ENCODE results near the gene THY1. TPM values are rescaled to one million over a fixed set of nuclear protein-coding genes. Genes with fewer than 3 reads are reported as not detected.
"Not testable (repeated sequence)": the region's sequence is repeated elsewhere in the genome, so short reads cannot be mapped to it uniquely, and the experiment has no call there.

Gene THY1
- total RNA-seq, 2 experiments from 2014 or later = 0.18 to 0.91 TPM

DNA sequence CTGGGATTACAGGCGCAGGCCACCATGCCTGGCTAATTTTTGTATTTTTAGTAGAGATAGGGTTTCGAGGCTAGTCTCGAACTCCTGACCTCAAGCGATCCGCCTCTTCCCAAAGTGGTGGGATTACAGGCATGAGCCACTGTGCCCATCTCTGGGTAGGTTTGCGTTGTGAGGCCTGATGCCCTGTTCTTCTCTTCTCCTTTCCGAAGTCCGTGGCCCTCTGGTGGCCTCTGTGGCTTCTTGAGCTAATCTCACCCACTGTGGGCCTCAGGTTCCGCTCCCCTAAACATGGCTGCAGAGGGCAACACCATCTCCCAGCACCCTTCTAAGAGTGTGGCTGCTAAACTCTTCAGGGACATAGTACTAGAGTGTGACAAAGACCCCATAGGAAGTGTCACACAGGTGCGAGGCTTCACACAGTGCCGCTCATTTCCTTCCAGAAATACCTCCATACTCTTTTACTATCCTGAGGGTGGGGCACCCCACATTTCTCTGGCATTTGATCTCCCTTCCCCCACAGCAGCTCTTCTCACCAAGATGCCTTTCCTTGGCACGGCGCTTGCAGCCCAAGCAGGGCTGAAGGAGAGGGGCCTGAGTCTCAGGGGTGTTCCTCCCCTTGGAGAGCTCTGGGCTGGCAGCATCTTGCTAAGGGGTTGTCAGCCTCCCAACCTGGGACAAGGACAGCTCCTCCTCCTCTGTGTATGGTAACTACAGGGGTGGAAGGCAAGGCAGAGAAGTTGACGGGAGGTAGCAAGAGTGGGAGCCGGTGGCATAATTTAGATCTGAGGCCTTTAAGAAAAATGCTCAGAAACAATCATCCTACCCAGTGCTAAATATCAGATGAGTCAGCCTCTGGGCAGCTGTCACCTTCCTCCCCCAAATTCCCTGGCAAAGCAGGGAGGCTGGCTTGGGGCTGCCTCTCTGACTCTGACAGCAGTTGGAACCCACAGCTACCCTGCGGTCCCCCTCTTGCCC lies 6.1 kb downstream of the THY1 start:
- Mint-ChIP-seq H3K27me3 (peaks cover 20% of the 10 kb centered on the region), H3K27ac (no peak overlapping the region), H3K4me1 (peaks cover 3% of the 10 kb centered on the region), H3K36me3 (ENCODE audit: low read depth) (no peaks in the 10 kb centered on the region), H3K9me3 (ENCODE audit: low read depth) (peaks cover 4% of the 10 kb centered on the region), H3K4me3 (no peak overlapping the region)
- intact Hi-C loops (cut with DNase I, micrococcal nuclease) = no loop called here
- ChIA-PET CTCF (no interaction called here), POLR2A (no interaction called here)
- DNase-seq (no peak), ATAC-seq (no peak)

DNA sequence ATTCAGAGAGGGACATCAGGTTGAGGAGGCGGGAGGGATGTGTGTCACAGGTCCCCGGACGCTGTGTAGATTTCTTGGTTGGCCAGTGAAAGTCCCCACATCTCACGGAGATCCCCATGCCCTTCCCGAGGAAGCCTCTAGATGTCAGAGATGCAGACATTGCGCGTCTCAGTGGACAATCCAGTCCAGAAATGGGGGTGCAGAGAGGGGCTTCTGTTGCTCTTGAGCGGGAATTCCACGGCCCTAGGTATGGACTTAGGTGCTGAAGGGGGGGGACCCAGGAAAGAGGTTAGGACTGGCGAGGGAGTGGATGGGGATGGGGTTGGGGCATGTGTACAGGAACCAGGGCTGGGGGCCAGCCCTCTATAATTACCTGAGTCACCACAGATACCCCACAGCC lies 7.0 kb downstream of the THY1 start:
- no peak for DNase-seq
- H3K27ac Mint-ChIP-seq = no peak overlapping the region
- H3K9me3 Mint-ChIP-seq (ENCODE audit: low read depth) = peaks cover 4% of the 10 kb centered on the region
- H3K27me3 Mint-ChIP-seq = peaks cover 13% of the 10 kb centered on the region
- intact Hi-C loops (cut with DNase I, micrococcal nuclease) = no loop called here
- ChIA-PET CTCF (no interaction called here), POLR2A (no interaction called here)
- H3K4me1 Mint-ChIP-seq = no peaks in the 10 kb centered on the region
- no peak overlapping the region for H3K4me3 Mint-ChIP-seq
- no peak for ATAC-seq
- no peaks in the 10 kb centered on the region for H3K36me3 Mint-ChIP-seq (ENCODE audit: low read depth)

DNA sequence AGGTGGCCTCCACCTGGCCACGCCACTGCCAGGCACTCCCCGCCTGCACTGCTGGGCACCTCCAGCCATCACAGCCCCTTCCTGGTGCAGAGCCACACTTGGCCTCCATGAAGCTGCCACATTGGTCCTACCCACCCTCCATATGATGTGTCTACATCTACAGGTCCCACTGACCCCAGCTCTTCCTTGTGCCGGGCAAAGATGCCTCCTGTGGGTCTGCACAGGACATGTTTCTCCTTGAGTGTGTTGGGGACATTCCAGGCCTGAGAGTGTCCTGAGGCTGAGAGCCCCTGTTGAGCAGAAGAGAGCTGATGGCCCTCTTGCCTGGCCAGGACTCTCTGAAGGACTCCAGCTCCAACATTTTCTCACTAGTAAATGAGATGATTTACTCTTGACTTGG lies 7.5 kb downstream of the THY1 start:
- CTCF ChIA-PET = interaction anchor here (0.7 to 1.9 kb wide), 4 partner anchors 26 to 61 kb away, joined by 3 to 5 read pairs (median 3); no protein-coding TSS in a partner anchor
- peaks cover 4% of the 10 kb centered on the region for H3K9me3 Mint-ChIP-seq (ENCODE audit: low read depth)
- no peak for ATAC-seq

DNA sequence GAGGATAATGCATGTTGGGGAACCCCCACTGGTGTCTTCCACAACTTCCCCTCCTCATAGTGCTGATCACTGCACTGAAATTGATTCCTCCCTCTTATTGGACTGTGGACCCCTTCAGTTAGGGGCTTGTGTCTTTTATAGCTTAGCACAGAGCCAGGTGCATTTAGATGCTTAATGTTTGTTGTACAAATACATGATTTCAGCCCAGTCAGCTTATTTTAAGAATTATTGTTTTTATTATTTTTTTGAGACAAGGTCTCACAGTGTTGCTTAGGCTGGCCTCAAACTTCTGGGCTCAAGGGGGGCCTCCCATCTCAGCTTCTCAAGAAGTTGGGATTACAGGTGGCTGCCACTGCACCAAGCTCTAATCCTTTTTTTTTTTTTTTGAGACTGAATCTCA lies 8.2 kb downstream of the THY1 start:
- peaks cover 7% of the 10 kb centered on the region for H3K27me3 Mint-ChIP-seq
- CTCF ChIA-PET = interaction anchor here (0.7 to 1.9 kb wide), 5 partner anchors 25 to 62 kb away, joined by 3 to 5 read pairs (median 3); no protein-coding TSS in a partner anchor
- H3K27ac Mint-ChIP-seq = no peak overlapping the region
- peaks cover 4% of the 10 kb centered on the region for H3K9me3 Mint-ChIP-seq (ENCODE audit: low read depth)
- no peaks in the 10 kb centered on the region for H3K4me1 Mint-ChIP-seq
- ATAC-seq = no peak
- H3K4me3 Mint-ChIP-seq = no peak overlapping the region
- H3K36me3 Mint-ChIP-seq (ENCODE audit: low read depth) = no peaks in the 10 kb centered on the region
- intact Hi-C loops (cut with DNase I, micrococcal nuclease) = no loop called here
- POLR2A ChIA-PET = interaction anchor here (0.6 kb wide), 1 partner anchor 718 kb away, joined by 3 read pairs; no protein-coding TSS in a partner anchor
- DNase-seq = no peak

More for the DNA sequence above, 7.5 kb downstream of the THY1 start:
- Mint-ChIP-seq H3K27me3 (peaks cover 12% of the 10 kb centered on the region), H3K36me3 (ENCODE audit: low read depth) (no peaks in the 10 kb centered on the region), H3K27ac (no peak overlapping the region), H3K4me1 (no peaks in the 10 kb centered on the region), H3K4me3 (no peak overlapping the region)
- intact Hi-C loops (cut with DNase I, micrococcal nuclease) = no loop called here
- no peak for DNase-seq
- POLR2A ChIA-PET = no interaction called here

DNA sequence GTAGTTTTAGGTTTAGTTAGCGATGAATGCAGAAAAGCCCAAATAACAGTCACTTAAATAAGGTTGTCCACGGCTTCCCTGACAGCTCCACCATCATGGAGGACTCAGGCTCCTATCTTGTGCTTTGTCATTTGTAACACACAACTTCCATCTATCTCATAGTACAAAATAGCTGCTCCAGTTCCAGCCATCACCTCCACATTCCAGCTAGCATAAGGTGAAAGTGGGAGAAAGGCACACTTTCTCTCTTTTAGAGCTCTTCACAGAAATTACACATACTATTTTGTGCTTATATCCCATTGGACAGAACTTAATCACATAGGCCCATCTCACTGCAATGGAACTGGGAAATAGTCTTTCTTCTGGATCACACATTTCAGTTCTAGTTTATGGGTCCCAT lies 8.7 kb downstream of the THY1 start:
- intact Hi-C loops (cut with DNase I, micrococcal nuclease) = no loop called here
- ATAC-seq (no peak), DNase-seq (no peak)
- Mint-ChIP-seq H3K36me3 (ENCODE audit: low read depth) (no peaks in the 10 kb centered on the region), H3K27ac (no peak overlapping the region), H3K4me1 (no peaks in the 10 kb centered on the region), H3K4me3 (no peak overlapping the region), H3K9me3 (ENCODE audit: low read depth) (peaks cover 4% of the 10 kb centered on the region), H3K27me3 (peaks cover 3% of the 10 kb centered on the region)
- ChIA-PET POLR2A (no interaction called here), CTCF (interaction anchor here (1.3 to 1.9 kb wide), 3 partner anchors 35 to 60 kb away, joined by 3 to 5 read pairs (median 4); no protein-coding TSS in a partner anchor)

DNA sequence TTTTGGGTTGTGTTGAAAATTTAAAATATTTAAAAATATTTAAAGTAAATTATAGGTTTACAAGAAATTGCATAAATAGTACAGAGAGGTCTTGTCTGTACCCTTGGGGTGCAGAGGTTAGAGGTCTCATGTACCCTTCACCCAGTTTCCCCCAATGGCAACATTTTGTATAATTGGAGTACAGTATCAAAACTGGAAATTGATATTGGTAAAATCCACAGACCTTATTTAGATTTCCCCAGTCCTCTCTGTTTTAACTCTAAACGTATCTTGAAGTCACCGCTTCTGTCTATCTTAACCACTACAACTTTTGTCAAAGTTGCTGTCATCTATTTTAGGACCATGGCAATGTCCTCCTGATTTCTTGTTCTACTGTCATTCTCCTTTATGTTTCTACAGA lies 10.9 kb downstream of the THY1 start:
- Mint-ChIP-seq H3K27me3 (no peaks in the 10 kb centered on the region), H3K27ac (no peak overlapping the region), H3K4me3 (no peak overlapping the region), H3K36me3 (ENCODE audit: low read depth) (no peaks in the 10 kb centered on the region), H3K4me1 (no peaks in the 10 kb centered on the region), H3K9me3 (ENCODE audit: low read depth) (peaks cover 4% of the 10 kb centered on the region)
- no peak for DNase-seq
- no peak for ATAC-seq
- POLR2A ChIA-PET = no interaction called here
- CTCF ChIA-PET = no interaction called here
- intact Hi-C loops (cut with DNase I, micrococcal nuclease) = no loop called here

DNA sequence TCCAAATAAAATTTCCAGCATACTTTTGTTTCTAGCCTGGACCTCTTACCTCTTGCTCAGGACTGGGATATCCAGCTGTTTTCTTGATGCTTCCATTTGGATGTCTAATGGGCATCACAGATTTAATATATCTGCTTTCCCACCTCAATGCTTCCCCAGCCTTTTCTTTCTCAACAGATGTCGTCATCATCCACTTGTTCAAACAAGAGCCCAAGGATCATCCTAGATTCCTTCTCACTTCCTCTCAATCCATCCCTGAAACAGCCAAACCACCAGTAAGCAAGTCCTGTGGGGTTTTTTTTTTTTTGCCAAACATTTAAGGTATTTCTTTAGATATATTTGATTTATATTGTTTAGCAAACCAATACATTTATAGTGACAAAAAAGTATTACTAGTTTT lies 12.5 kb downstream of the THY1 start:
- CTCF ChIA-PET = interaction anchor here (1.5 to 1.9 kb wide), 2 partner anchors 24 to 64 kb away, joined by 4 to 5 read pairs; no protein-coding TSS in a partner anchor
- Mint-ChIP-seq H3K4me1 (no peaks in the 10 kb centered on the region), H3K4me3 (no peak overlapping the region), H3K27me3 (no peaks in the 10 kb centered on the region), H3K27ac (no peak overlapping the region), H3K36me3 (ENCODE audit: low read depth) (no peaks in the 10 kb centered on the region), H3K9me3 (ENCODE audit: low read depth) (peaks cover 4% of the 10 kb centered on the region)
- POLR2A ChIA-PET = no interaction called here
- intact Hi-C loops (cut with DNase I, micrococcal nuclease) = no loop called here
- DNase-seq (no peak), ATAC-seq (no peak)

DNA sequence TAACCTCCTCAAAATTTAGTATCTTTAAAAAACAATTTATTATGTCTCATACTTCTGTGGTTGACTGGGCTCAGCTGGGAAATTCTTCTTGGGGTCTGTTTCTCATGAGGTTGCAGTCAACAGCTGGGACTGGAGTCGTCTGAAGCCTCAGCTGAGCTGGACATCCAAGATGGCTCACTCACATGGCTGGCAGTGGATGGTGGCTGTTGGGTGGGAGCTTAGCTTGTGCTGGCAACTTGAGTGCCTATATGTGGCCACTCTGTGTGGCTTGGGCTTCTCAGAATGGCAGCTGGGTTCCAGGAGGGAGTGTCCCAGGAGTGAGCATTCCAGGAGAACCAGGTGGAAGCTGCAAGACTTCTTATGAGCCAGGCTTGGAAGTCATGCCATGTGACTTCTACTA lies 13.2 kb downstream of the THY1 start:
- no peak overlapping the region for H3K27ac Mint-ChIP-seq
- H3K4me1 Mint-ChIP-seq = no peaks in the 10 kb centered on the region
- no peak overlapping the region for H3K4me3 Mint-ChIP-seq
- intact Hi-C loops (cut with DNase I, micrococcal nuclease) = no loop called here
- ATAC-seq = no peak
- H3K27me3 Mint-ChIP-seq = no peaks in the 10 kb centered on the region
- DNase-seq = no peak
- H3K9me3 Mint-ChIP-seq (ENCODE audit: low read depth) = peaks cover 4% of the 10 kb centered on the region
- CTCF ChIA-PET = interaction anchor here (0.8 to 1.9 kb wide), 3 partner anchors 25 to 71 kb away, joined by 3 to 5 read pairs (median 4); no protein-coding TSS in a partner anchor
- no peaks in the 10 kb centered on the region for H3K36me3 Mint-ChIP-seq (ENCODE audit: low read depth)
- POLR2A ChIA-PET = no interaction called here

DNA sequence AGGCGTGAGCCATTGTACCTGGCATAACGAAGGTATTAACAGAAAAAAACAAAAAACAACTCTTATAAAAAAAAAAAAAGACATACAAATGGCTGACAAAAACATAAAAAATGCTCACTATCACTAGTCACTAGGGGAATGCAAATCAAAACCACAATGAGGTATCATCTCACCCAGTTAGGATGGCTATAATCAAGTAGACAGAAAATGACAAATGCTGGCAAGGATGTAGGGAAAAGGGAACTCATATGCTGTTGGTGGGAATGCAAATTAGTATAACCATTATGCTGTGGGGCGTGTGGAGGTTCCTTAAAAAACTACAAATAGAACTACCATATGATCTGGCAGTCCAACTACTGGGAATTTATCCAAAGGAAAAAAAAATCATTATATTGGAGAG lies 17.0 kb downstream of the THY1 start:
- intact Hi-C loops (cut with DNase I, micrococcal nuclease) = no loop called here
- no peak overlapping the region for H3K27ac Mint-ChIP-seq
- H3K36me3 Mint-ChIP-seq (ENCODE audit: low read depth) = no peaks in the 10 kb centered on the region
- no peaks in the 10 kb centered on the region for H3K27me3 Mint-ChIP-seq
- no peak for DNase-seq
- H3K4me1 Mint-ChIP-seq = no peaks in the 10 kb centered on the region
- ChIA-PET POLR2A (interaction anchor here (0.7 kb wide), 1 partner anchor 234 kb away, joined by 4 read pairs; no protein-coding TSS in a partner anchor), CTCF (no interaction called here)
- H3K9me3 Mint-ChIP-seq (ENCODE audit: low read depth) = peaks cover 2% of the 10 kb centered on the region
- no peak overlapping the region for H3K4me3 Mint-ChIP-seq
- ATAC-seq = no peak

DNA sequence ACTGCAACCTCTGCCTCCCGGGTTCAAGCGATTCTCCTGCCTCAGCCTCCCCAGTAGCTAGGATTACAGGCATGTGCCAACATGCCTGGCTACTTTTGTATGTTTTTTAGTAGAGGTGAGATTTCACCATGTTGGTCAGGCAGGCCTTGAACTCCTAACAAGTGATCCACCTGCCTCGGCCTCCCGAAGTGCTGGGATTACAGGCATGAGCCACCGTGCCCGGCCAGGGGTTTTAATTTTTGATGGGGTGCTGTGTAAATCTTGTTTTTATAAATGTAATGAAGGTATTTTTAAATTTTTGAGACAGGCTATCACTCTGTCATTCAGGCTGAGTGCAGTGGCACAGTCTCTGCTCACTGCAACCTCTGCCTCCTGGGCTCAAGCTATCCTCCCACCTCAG lies 17.5 kb downstream of the THY1 start:
- H3K27me3 Mint-ChIP-seq; DNase-seq; ATAC-seq; H3K4me1 Mint-ChIP-seq; H3K36me3 Mint-ChIP-seq (ENCODE audit: low read depth); H3K9me3 Mint-ChIP-seq (ENCODE audit: low read depth); H3K27ac Mint-ChIP-seq; H3K4me3 Mint-ChIP-seq; intact Hi-C loops (cut with DNase I, micrococcal nuclease): not testable (repeated sequence)
- ChIA-PET CTCF (interaction anchor here (1.3 kb wide), 1 partner anchor 10 kb away, joined by 3 read pairs; no protein-coding TSS in a partner anchor), POLR2A (interaction anchor here (0.7 kb wide), 1 partner anchor 234 kb away, joined by 4 read pairs; no protein-coding TSS in a partner anchor)

DNA sequence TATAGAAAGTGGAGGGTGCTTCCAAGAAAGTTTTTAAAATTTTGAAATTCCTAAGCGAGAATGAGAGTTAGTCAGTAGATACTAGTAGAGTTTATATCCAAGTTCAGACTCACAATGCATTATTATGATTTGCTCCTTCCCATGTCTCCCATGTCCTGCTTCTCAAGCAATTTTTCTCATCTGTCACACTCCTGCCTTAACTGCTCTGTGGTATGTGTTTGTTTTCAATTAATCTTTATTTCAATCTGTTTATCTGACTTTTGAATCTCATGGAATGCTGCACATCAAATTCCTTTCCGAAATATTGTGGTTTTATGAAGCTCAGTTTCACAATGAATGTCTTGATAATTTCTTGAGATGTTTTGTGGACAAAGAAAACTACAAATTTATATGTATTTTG lies 18.1 kb downstream of the THY1 start:
- H3K27me3 Mint-ChIP-seq = peaks cover 3% of the 10 kb centered on the region
- no peaks in the 10 kb centered on the region for H3K36me3 Mint-ChIP-seq (ENCODE audit: low read depth)
- intact Hi-C loops (cut with DNase I, micrococcal nuclease) = no loop called here
- ATAC-seq (no peak), DNase-seq (no peak)
- H3K4me3 Mint-ChIP-seq = no peak overlapping the region
- H3K4me1 Mint-ChIP-seq = no peaks in the 10 kb centered on the region
- ChIA-PET CTCF (interaction anchor here (1.3 kb wide), 1 partner anchor 9 kb away, joined by 3 read pairs; no protein-coding TSS in a partner anchor), POLR2A (no interaction called here)
- H3K27ac Mint-ChIP-seq = no peak overlapping the region
- peaks cover 7% of the 10 kb centered on the region for H3K9me3 Mint-ChIP-seq (ENCODE audit: low read depth)

DNA sequence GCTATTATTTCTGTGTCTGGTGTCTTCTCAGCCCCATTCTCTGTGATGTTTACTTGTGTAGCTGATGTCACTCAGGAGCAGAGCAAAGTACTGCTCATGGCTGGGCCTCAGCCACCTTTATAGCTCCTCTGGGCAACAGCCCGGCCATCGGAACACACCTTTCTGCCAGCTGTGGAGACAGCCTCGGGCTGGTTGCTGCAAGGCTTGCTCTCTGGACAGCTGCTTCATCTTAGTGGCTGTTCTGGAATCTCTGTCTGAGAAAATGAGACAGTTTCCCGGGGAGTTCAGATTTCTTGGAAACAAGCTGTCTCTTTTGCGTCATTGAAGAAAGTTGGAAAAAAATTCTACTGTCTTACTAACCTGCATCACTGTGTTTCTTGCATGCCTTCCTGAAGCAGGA lies 20.0 kb downstream of the THY1 start:
- H3K4me1 Mint-ChIP-seq = no peaks in the 10 kb centered on the region
- POLR2A ChIA-PET = no interaction called here

More for the DNA sequence above, 20.0 kb downstream of the THY1 start:
- H3K36me3 Mint-ChIP-seq (ENCODE audit: low read depth) = peaks cover 3% of the 10 kb centered on the region
- H3K27ac Mint-ChIP-seq = no peak overlapping the region
- H3K27me3 Mint-ChIP-seq = peaks cover 13% of the 10 kb centered on the region
- CTCF ChIA-PET = interaction anchor here (0.9 to 1.6 kb wide), 2 partner anchors 47 to 72 kb away, joined by 3 read pairs; no protein-coding TSS in a partner anchor
- ATAC-seq (no peak), DNase-seq (no peak)
- intact Hi-C loops (cut with DNase I, micrococcal nuclease) = no loop called here
- H3K9me3 Mint-ChIP-seq (ENCODE audit: low read depth) = peaks cover 19% of the 10 kb centered on the region
- no peak overlapping the region for H3K4me3 Mint-ChIP-seq

Data from activated CD4-positive, alpha-beta T cell treated with anti-CD3 and anti-CD28 coated beads for 36 hours (primary cell).